Ovary (tissue), 9 donors: Measurements from ENCODE around the gene RHOBTB1. TPM values are rescaled to one million over a fixed set of nuclear protein-coding genes. Genes with fewer than 3 reads are reported as not detected.

Experiments
- DNase-seq, 5 donors: peaks; one replicate each; pipeline ENCODE4 v3.0.0-alpha.2; 2019 to 2020
- H3K27ac ChIP-seq, 2 donors: fragments of 200-600 bp; one replicate each; pipeline versions ENCODE4 v1.5.1 to v1.8.0; 2019 to 2022
- H3K27me3 ChIP-seq: fragments of 200-600 bp; one replicate; pipeline ENCODE4 v1.8.0; 2022
- H3K36me3 ChIP-seq: fragments of 200-600 bp; sonication (generic); one replicate; pipeline ENCODE4 v1.5.1; 2019
- H3K4me1 ChIP-seq: one replicate; pipeline ENCODE4 v1.8.1; 2013; ENCODE audit warnings: mild to moderate bottlenecking, moderate library complexity; ENCODE audit not compliant: insufficient read depth
- H3K4me3 ChIP-seq: fragments of 200-600 bp; sonication (generic); one replicate; pipeline ENCODE4 v1.5.1; 2017
- H3K9me3 ChIP-seq, 2 donors: fragments of 200-600 bp in 1 of 2; sonication (generic) in 1 of 2; one replicate each; pipeline versions ENCODE4 v1.5.1 to v1.8.1; 2013 to 2019; ENCODE audit warnings: mild to moderate bottlenecking in 1 of 2, moderate library complexity in 1 of 2
- EP300 ChIP-seq: sonication (generic); formaldehyde crosslinking; IDR thresholded peaks from one replicate; pipeline ENCODE4 v1.6.1; 2017; ENCODE audit warnings: antibody characterized with exemption
- POLR2A ChIP-seq: fragments of 450-650 bp; IDR thresholded peaks from one replicate; pipeline ENCODE4 v1.6.1; 2017; ENCODE audit warnings: antibody characterized with exemption, mild to moderate bottlenecking, moderate library complexity
- WGBS, 3 donors: extraction: QIAGEN DNeasy Blood & Tissue Kit in 1 of 3; methylation state at CpG; one replicate each; pipeline versions ENCODE4 v1.1.5 to v1.1.7; 2013 to 2017; 5-methylcytosine and 5-hydroxymethylcytosine counted together
- intact Hi-C, 4 donors: fragments of 100-400 bp; cut with DNase I; formaldehyde crosslinking; loops; one replicate each; pipeline versions ENCODE4 v1.11.0 to v1.15.1; 2022 to 2023
- polyA plus RNA-seq, 2 donors: library from polyadenylated mRNA; stranded (reverse); fragments of 200-250 nt in 1 of 2; fragments of 350-450 nt in 1 of 2; fragmentation: Illumina TruSeq in 1 of 2; extraction: RNeasy Lipid Tissue Mini Kit (QIAGEN cat#74804) in 1 of 2; gene quantifications; one replicate each; pipeline ENCODE4 v1.2.3, GENCODE V29; 2013 to 2014
- total RNA-seq, 7 donors: library from RNA; depleted of rRNA in 2 of 7; stranded (reverse); fragments of >200 nt in 2 of 7; fragmentation: NEBNext Ultra II Directional in 3 of 7; extraction: Animal tissue kit (Norgen Biotek cat#: 25700) in 3 of 7; gene quantifications; one replicate each; pipeline versions ENCODE4 v1.1.0 to v1.2.4, GENCODE V29; 2016 to 2023
- TF ChIP-seq, protein P1 (sequence below), 3 donors: fragments of 450-650 bp in 2 of 3; fragments of 200-600 bp in 1 of 3; IDR thresholded peaks; one replicate each; pipeline versions ENCODE4 v1.5.1 to v1.8.0; 2016 to 2022; ENCODE audit warnings: antibody characterized with exemption in 3 of 3, mild to moderate bottlenecking in 1 of 3
- donor health status: DM: no; HTN: no; CAD: no; lungs with moderate emphysema.
- donor health status: DM: no; HTN: no; CAD: no.
- donor health status: Bipolar disorder and iron deficiency.
- donor health status: DM: yes; HTN: yes; CAD: no.
- donor health status: DM: no; HTN: no; CAD: no.
- donor health status: DM: yes; HTN: yes; CAD: no.

The RHOBTB1 gene
- total and polyA plus RNA-seq, 9 donors: 5.6 to 23.9 (median 13.0) TPM

DNA sequence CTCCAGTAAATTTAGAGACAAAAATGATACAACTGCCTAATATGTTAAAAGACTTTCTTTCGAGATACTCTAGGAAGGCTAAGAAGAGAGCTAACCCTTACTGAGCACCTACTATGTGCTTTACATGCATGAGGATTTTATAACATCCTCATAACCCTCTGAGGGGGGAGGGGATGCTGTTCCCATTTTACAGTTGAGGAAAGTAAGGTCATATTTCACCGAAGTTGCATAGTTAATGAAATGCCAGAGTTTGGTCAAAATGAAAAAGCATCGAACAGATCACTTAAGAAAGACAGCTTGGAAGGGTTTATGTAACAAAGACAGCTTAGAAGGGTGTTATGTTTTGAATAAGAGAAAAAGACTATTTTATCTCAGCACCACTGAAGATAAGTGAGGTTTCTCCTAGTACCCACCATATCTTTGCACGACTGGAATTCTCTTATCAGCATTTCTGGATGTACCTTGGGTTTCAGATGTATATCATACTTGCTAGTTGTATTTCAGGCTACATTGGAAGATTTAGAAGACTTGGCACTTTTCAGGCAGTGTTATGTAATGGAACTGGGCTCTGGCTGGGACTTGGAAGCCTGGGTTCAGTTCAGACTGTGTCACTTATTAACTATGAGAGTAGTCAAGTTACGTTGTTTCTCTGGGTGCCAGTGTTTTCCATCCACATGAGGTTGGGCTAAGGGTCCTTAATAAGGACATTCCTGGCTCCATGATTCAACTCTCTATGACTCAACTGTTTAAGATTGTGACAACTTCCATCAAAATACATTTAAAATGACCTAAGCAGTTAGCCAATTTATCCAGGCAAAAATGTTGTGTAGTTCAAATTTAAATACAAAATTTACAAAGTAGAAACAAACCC lies 6.0 kb downstream of the RHOBTB1 start:
- H3K27ac ChIP-seq: peak overlapping the region in 1 of 2 donors; percentile 12
- TF ChIP-seq POLR2A (no peak), EP300 (no peak)
- TF ChIP-seq, protein P1, sequence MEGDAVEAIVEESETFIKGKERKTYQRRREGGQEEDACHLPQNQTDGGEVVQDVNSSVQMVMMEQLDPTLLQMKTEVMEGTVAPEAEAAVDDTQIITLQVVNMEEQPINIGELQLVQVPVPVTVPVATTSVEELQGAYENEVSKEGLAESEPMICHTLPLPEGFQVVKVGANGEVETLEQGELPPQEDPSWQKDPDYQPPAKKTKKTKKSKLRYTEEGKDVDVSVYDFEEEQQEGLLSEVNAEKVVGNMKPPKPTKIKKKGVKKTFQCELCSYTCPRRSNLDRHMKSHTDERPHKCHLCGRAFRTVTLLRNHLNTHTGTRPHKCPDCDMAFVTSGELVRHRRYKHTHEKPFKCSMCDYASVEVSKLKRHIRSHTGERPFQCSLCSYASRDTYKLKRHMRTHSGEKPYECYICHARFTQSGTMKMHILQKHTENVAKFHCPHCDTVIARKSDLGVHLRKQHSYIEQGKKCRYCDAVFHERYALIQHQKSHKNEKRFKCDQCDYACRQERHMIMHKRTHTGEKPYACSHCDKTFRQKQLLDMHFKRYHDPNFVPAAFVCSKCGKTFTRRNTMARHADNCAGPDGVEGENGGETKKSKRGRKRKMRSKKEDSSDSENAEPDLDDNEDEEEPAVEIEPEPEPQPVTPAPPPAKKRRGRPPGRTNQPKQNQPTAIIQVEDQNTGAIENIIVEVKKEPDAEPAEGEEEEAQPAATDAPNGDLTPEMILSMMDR (IDR thresholded peaks at IDR 0.05): no peak
- H3K4me1 ChIP-seq: peaks cover 8% of the 10 kb centered on the region
- intact Hi-C loops: no loop called here
- 63 to 73% (median 71%) methylated on average over 5 of the region's 5 CpGs for WGBS, 3 donors
- no peaks in the 10 kb centered on the region for H3K36me3 ChIP-seq
- no peaks in the 10 kb centered on the region for H3K9me3 ChIP-seq
- no peak for DNase-seq
- no peak overlapping the region for H3K4me3 ChIP-seq
- no peaks in the 10 kb centered on the region for H3K27me3 ChIP-seq

DNA sequence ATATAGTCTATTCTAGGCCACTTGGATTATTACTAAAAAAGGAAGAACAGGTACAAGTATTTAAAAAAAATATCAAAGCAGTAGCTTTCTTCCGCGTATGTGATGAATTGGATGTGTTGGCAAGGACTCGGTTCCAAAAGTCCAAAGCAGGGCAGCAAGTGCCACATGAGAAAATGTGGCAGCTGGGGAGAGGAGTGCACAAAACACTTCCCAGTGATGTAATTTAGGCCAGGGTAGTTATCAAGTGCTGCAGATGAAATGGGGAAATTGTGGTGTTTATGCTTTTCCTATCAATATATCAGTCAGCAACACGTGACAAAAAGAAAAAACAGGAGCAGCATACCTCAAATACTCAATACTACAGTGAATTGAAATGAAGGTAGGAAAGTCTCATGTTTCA lies 7.0 kb downstream of the RHOBTB1 start:
- H3K27me3 ChIP-seq: no peaks in the 10 kb centered on the region
- WGBS, 3 donors: 61 to 70% (median 63%) methylated on average over 4 of the region's 4 CpGs
- no peaks in the 10 kb centered on the region for H3K9me3 ChIP-seq
- no peak for TF ChIP-seq EP300
- no peak for TF ChIP-seq POLR2A
- TF ChIP-seq, protein P1 (IDR thresholded peaks at IDR 0.05): no peak
- no peak for DNase-seq
- H3K36me3 ChIP-seq: no peaks in the 10 kb centered on the region
- intact Hi-C loops: no loop called here
- no peak overlapping the region for H3K4me3 ChIP-seq
- H3K4me1 ChIP-seq: peaks cover 8% of the 10 kb centered on the region
- H3K27ac ChIP-seq: peak overlapping the region in 1 of 2 donors; percentile 12

DNA sequence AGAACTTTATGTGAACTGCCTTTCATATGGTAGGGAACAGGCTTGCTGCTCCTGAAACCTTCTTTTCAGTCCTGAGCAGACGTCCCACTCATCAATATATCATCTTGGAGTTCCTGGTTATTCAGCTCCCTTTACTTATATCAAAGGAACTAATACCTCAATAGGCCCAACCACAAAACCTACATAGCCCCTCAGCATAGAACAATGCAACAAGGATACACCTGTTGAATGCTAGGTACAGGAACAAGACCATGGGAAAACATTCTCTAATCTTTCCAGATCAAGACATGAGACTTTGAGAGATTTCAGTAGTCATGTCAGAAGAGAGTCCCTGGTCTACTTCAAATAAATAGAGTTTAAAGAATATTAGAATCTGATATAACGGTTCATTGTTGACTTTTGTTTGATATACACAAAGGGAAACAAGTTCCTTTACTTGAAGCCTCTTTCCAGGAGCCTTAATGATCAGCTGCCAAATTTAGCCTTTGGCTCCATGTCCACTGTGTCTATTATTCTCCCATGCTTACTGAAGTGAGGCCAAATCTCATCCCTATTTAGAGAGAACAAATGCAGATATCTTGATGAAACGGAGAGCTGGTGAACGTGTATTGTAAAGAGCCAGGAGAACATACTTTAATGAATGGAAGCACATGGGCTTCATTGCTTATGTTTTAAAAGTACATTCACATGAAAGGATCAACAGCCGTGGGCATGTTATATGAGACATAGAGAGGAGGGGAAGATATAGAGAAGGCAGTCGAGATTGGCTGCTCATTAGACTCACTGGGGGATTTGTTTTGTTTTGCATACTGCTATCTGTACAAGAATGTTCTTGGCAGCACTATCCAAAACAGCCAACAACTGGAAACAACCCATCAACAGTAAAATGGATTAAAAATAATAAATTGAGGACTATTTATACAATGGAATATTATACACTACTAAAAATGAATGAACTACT lies 9.5 kb downstream of the RHOBTB1 start:
- intact Hi-C loops: no loop called here
- Histone ChIP-seq H3K4me1 (peaks cover 8% of the 10 kb centered on the region), H3K27ac (no peak overlapping the region), H3K9me3 (no peaks in the 10 kb centered on the region), H3K4me3 (no peak overlapping the region), H3K27me3 (no peaks in the 10 kb centered on the region), H3K36me3 (no peaks in the 10 kb centered on the region)
- WGBS, 3 donors: 20 to 29% (median 21%) methylated on average over 6 of the region's 6 CpGs
- DNase-seq: no peak
- TF ChIP-seq, protein P1 (IDR thresholded peaks at IDR 0.05): no peak
- TF ChIP-seq EP300 (no peak), POLR2A (no peak)

DNA sequence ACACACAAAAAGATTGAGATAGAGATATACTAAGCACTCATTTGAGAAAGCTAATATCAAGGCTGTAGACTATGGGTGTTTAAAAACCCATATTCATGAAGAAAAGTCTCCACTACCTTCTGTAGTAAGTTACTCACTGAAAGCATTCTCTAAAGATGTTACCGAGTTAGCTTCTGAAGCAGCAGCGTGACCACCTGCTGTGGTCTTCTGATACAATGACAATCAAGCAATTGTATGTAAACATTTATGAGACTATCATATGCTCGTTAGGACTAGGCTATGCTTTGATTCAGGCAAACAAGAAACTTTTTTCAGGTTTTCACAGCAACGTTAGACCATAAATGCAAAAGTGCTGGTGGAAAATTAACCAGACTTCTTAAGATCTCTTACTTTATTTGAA lies 11.2 kb downstream of the RHOBTB1 start:
- no peak for DNase-seq
- intact Hi-C loops: no loop called here
- no peaks in the 10 kb centered on the region for H3K36me3 ChIP-seq
- H3K4me1 ChIP-seq: peaks cover 8% of the 10 kb centered on the region
- TF ChIP-seq POLR2A: no peak
- TF ChIP-seq EP300: no peak
- TF ChIP-seq, protein P1 (IDR thresholded peaks at IDR 0.05): no peak
- no peak overlapping the region for H3K27ac ChIP-seq
- no peak overlapping the region for H3K4me3 ChIP-seq
- WGBS, 3 donors: 77 to 95% (median 92%) methylated on average over 4 of the region's 4 CpGs
- no peaks in the 10 kb centered on the region for H3K9me3 ChIP-seq
- H3K27me3 ChIP-seq: no peaks in the 10 kb centered on the region
